Adrenal gland (tissue), 12 donors: Measurements from ENCODE around the gene FAM180A. TPM values are rescaled to one million over a fixed set of nuclear protein-coding genes. Genes with fewer than 3 reads are reported as not detected.

Experiments
- DNase-seq, 7 donors: peaks; one replicate each; pipeline ENCODE4 v3.0.0-alpha.2; 2019 to 2020
- H3K27ac ChIP-seq, 5 donors: fragments of 200-600 bp; sonication (generic) in 4 of 5; 1 replicate in 3 of 5; 2 replicates in 2 of 5; pipeline versions ENCODE4 v1.5.1 to v1.8.0; 2016 to 2020; ENCODE audit warnings: mild to moderate bottlenecking in 1 of 5
- H3K27me3 ChIP-seq: fragments of 200-600 bp; 2 replicates; pipeline ENCODE4 v1.8.0; 2021
- H3K36me3 ChIP-seq, 2 donors: fragments of 200-600 bp; replicated peaks in 1 of 2; 1 replicate in 1 of 2; 2 replicates in 1 of 2; pipeline versions ENCODE4 v1.5.1 to v1.8.0; 2018 to 2022
- H3K4me1 ChIP-seq, 2 donors: fragments of 200-600 bp; replicated peaks in 1 of 2; 1 replicate in 1 of 2; 2 replicates in 1 of 2; pipeline versions ENCODE4 v1.5.1 to v1.8.0; 2018 to 2021
- H3K4me3 ChIP-seq, 4 donors: fragments of 200-600 bp; sonication (generic) in 3 of 4; one replicate each; pipeline ENCODE4 v1.5.1; 2016 to 2018
- H3K9me3 ChIP-seq, 3 donors: fragments of 200-600 bp; sonication (generic) in 1 of 3; replicated peaks in 1 of 3; 1 replicate in 2 of 3; 2 replicates in 1 of 3; pipeline versions ENCODE4 v1.5.1 to v1.8.0; 2016 to 2021
- CTCF ChIP-seq, 6 experiments: fragments of 450-650 bp in 4 of 6; fragments of 200-600 bp in 2 of 6; sonication (generic) in 1 of 6; IDR thresholded peaks; 1 replicate in 5 of 6; 2 replicates in 1 of 6; pipeline versions ENCODE4 v1.5.1 to v1.8.0; 2016 to 2021; ENCODE audit warnings: antibody characterized with exemption in 6 of 6, mild to moderate bottlenecking in 2 of 6, moderate library complexity in 1 of 6
- POLR2A ChIP-seq, 2 donors: fragments of 450-650 bp; IDR thresholded peaks; one replicate each; pipeline ENCODE4 v1.6.1; 2017; ENCODE audit warnings: antibody characterized with exemption in 2 of 2, mild to moderate bottlenecking in 2 of 2, moderate library complexity in 1 of 2
- WGBS, 4 donors: extraction: QIAGEN DNeasy Blood & Tissue Kit in 2 of 4; methylation state at CpG; one replicate each; pipeline versions ENCODE4 v1.1.5 to v1.1.7; 2013 to 2017; 5-methylcytosine and 5-hydroxymethylcytosine counted together
- intact Hi-C, 2 donors: fragments of 100-400 bp; cut with DNase I; formaldehyde crosslinking; loops; one replicate each; pipeline versions ENCODE4 v1.14.1 to v1.15.0; 2022 to 2023
- polyA plus RNA-seq, 3 donors: library from polyadenylated mRNA; stranded (reverse); fragments of 200-250 nt in 2 of 3; fragments of 350-450 nt in 1 of 3; fragmentation: Illumina TruSeq in 1 of 3; extraction: RNeasy Lipid Tissue Mini Kit (QIAGEN cat#74804) in 1 of 3; gene quantifications; one replicate each; pipeline ENCODE4 v1.2.3, GENCODE V29; 2013 to 2014
- total RNA-seq, 9 donors: library from RNA; depleted of rRNA in 4 of 9; stranded (reverse); fragments of >200 nt in 4 of 9; fragments of 120-200 nt in 1 of 9; fragmentation: NEBNext Ultra II Directional in 1 of 9; extraction: Animal tissue kit (Norgen Biotek cat#: 25700) in 1 of 9; gene quantifications; one replicate each; pipeline versions ENCODE4 v1.1.0 to v1.2.4, GENCODE V29; 2013 to 2023
- donor health status: healthy with polysubstance abuse.
- donor health status: Bipolar disorder and iron deficiency.
- donor health status: DM: yes; HTN: yes; CAD: no.
- donor health status: DM: no; HTN: no; CAD: no.
- donor health status: DM: no; HTN: no; CAD: no.
- donor health status: DM: yes; HTN: yes; CAD: no.

FAM180A gene
- total and polyA plus RNA-seq, 12 donors = 0.17 to 20.4 (median 4.0) TPM

- intact Hi-C loops = loop anchor here in 1 of 2 donors (10.0 kb wide), 1 partner anchor 329 kb away; no protein-coding TSS in a partner anchor
Observed at GRCh38 chr7:135685306-135686084, 63.1 kb downstream of the FAM180A start.

DNA sequence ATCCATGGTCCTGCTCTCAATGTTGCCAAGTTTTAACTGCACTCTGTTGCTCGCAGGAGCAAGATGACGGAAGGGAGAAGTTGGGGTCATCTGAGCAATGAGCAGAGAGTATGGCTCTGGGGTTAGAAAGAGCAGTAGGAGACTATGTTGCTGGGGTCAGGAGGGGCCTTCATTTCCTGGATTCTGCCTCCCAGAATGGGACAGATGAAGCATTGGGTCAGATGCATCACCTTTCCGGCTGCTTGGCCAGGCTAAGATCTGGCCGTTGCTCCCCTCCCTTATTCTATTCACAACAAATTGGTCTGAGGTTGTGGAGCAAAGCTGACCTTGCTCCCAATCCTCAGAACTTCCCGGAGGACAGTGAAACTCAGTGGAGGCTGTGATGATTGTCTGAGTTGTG lies 63.9 kb downstream of the FAM180A start:
- Histone ChIP-seq H3K4me3 (no peak overlapping the region), H3K9me3 (no peaks in the 10 kb centered on the region), H3K27ac (peak overlapping the region in 2 of 5 donors; percentile 34 to 54), H3K27me3 (no peaks in the 10 kb centered on the region), H3K4me1 (peaks cover 0 to 21% of the 10 kb centered on the region in 2 donors), H3K36me3 (no peaks in the 10 kb centered on the region)
- no peak for TF ChIP-seq CTCF (IDR thresholded peaks at IDR 0.05)
- TF ChIP-seq POLR2A (IDR thresholded peaks at IDR 0.05) = no peak
- WGBS, 4 donors = 59 to 66% (median 63%) methylated on average over 5 of the region's 5 CpGs
- peak in 2 of 7 donors; percentile 19 to 38 for DNase-seq
- intact Hi-C loops = loop anchor here in 1 of 2 donors (10.0 kb wide), 1 partner anchor 330 kb away; no protein-coding TSS in a partner anchor

More at GRCh38 chr7:135685306-135686084, 63.1 kb downstream of the FAM180A start:
- 75 to 87% (median 86%) methylated on average over 9 of the region's 9 CpGs for WGBS, 4 donors
- H3K36me3 ChIP-seq = no peaks in the 10 kb centered on the region
- H3K4me1 ChIP-seq = peaks cover 0 to 21% of the 10 kb centered on the region in 2 donors
- H3K4me3 ChIP-seq = no peak overlapping the region
- H3K27me3 ChIP-seq = no peaks in the 10 kb centered on the region
- H3K9me3 ChIP-seq = no peaks in the 10 kb centered on the region
- no peak for DNase-seq
- no peak for TF ChIP-seq CTCF (IDR thresholded peaks at IDR 0.05)
- TF ChIP-seq POLR2A (IDR thresholded peaks at IDR 0.05) = no peak
- H3K27ac ChIP-seq = peak overlapping the region in 2 of 5 donors; percentile 34 to 63

GRCh38 chr7:135684136-135684535 lies 64.5 kb downstream of the FAM180A start:
- Histone ChIP-seq H3K27me3 (no peaks in the 10 kb centered on the region), H3K4me1 (peaks cover 0 to 21% of the 10 kb centered on the region in 2 donors), H3K36me3 (no peaks in the 10 kb centered on the region), H3K4me3 (no peak overlapping the region), H3K27ac (peak overlapping the region in 2 of 5 donors; percentile 34 to 55), H3K9me3 (no peaks in the 10 kb centered on the region)
- intact Hi-C loops = loop anchor here in 1 of 2 donors (10.0 kb wide), 1 partner anchor 331 kb away; no protein-coding TSS in a partner anchor
- TF ChIP-seq POLR2A (IDR thresholded peaks at IDR 0.05) = no peak
- WGBS, 4 donors = 51 to 60% (median 60%) methylated on average over 3 of the region's 3 CpGs
- DNase-seq = no peak

- H3K4me3 ChIP-seq = no peak overlapping the region
- no peaks in the 10 kb centered on the region for H3K9me3 ChIP-seq
- no peaks in the 10 kb centered on the region for H3K27me3 ChIP-seq
- no peak for DNase-seq
- no peak for TF ChIP-seq POLR2A (IDR thresholded peaks at IDR 0.05)
- no peak for TF ChIP-seq CTCF (IDR thresholded peaks at IDR 0.05)
- no peaks in the 10 kb centered on the region for H3K36me3 ChIP-seq
- H3K4me1 ChIP-seq = peaks cover 5 to 25% of the 10 kb centered on the region in 2 donors
- WGBS, 4 donors = 86 to 96% (median 92%) methylated on average over 3 of the region's 3 CpGs
- intact Hi-C loops = loop anchor here in 1 of 2 donors (10.0 kb wide), 1 partner anchor 331 kb away; no protein-coding TSS in a partner anchor
- H3K27ac ChIP-seq = peak overlapping the region in 2 of 5 donors; percentile 34 to 55
Observed at GRCh38 chr7:135683609-135684008, 65.0 kb downstream of the FAM180A start.
